Measurements from ENCODE around the gene HAPSTR1.

HAPSTR1 gene

GRCh38 chr16:9119795-9120194 lies 28.4 kb downstream of the HAPSTR1 start:
- Histone ChIP-seq H3K4me3 (ENCODE audit: low read length) (no peak overlapping the region), H3K9ac (ENCODE audit: low read length) (no peak overlapping the region), H3K36me3 (ENCODE audit: control insufficient read depth, insufficient read depth, low read length) (peaks cover 12% of the 10 kb centered on the region), H3K27ac (ENCODE audit: low read depth, low read length) (no peak overlapping the region), H3K4me1 (ENCODE audit: control insufficient read depth, insufficient read depth, low read length) (peaks cover 3% of the 10 kb centered on the region), H3K27me3 (ENCODE audit: control insufficient read depth, insufficient read depth, low read length) (no peaks in the 10 kb centered on the region)

- Histone ChIP-seq H3K4me1 (ENCODE audit: control insufficient read depth, insufficient read depth, low read length) (peaks cover 3% of the 10 kb centered on the region), H3K36me3 (ENCODE audit: control insufficient read depth, insufficient read depth, low read length) (peaks cover 9% of the 10 kb centered on the region), H3K4me3 (ENCODE audit: low read length) (no peak overlapping the region), H3K9ac (ENCODE audit: low read length) (no peak overlapping the region), H3K27me3 (ENCODE audit: control insufficient read depth, insufficient read depth, low read length) (no peaks in the 10 kb centered on the region), H3K27ac (ENCODE audit: low read depth, low read length) (no peak overlapping the region)
Observed at GRCh38 chr16:9122342-9122741, 30.9 kb downstream of the HAPSTR1 start.

- Histone ChIP-seq H3K36me3 (ENCODE audit: control insufficient read depth, insufficient read depth, low read length) (peaks cover 9% of the 10 kb centered on the region), H3K27ac (ENCODE audit: low read depth, low read length) (no peak overlapping the region), H3K4me3 (ENCODE audit: low read length) (no peak overlapping the region), H3K9ac (ENCODE audit: low read length) (no peak overlapping the region), H3K4me1 (ENCODE audit: control insufficient read depth, insufficient read depth, low read length) (peaks cover 3% of the 10 kb centered on the region), H3K27me3 (ENCODE audit: control insufficient read depth, insufficient read depth, low read length) (no peaks in the 10 kb centered on the region)
Observed at GRCh38 chr16:9122969-9123368, 31.5 kb downstream of the HAPSTR1 start.

GRCh38 chr16:9123401-9123800 lies 32.0 kb downstream of the HAPSTR1 start:
- Histone ChIP-seq H3K4me1 (ENCODE audit: control insufficient read depth, insufficient read depth, low read length) (peaks cover 3% of the 10 kb centered on the region), H3K27ac (ENCODE audit: low read depth, low read length) (no peak overlapping the region), H3K27me3 (ENCODE audit: control insufficient read depth, insufficient read depth, low read length) (no peaks in the 10 kb centered on the region), H3K9ac (ENCODE audit: low read length) (no peak overlapping the region), H3K4me3 (ENCODE audit: low read length) (no peak overlapping the region), H3K36me3 (ENCODE audit: control insufficient read depth, insufficient read depth, low read length) (peaks cover 9% of the 10 kb centered on the region)

GRCh38 chr16:9123871-9124270 lies 32.4 kb downstream of the HAPSTR1 start:
- peaks cover 9% of the 10 kb centered on the region for H3K36me3 ChIP-seq (ENCODE audit: control insufficient read depth, insufficient read depth, low read length)
- H3K9ac ChIP-seq (ENCODE audit: low read length): no peak overlapping the region
- H3K4me1 ChIP-seq (ENCODE audit: control insufficient read depth, insufficient read depth, low read length): peaks cover 3% of the 10 kb centered on the region
- H3K27me3 ChIP-seq (ENCODE audit: control insufficient read depth, insufficient read depth, low read length): no peaks in the 10 kb centered on the region
- no peak overlapping the region for H3K4me3 ChIP-seq (ENCODE audit: low read length)
- no peak overlapping the region for H3K27ac ChIP-seq (ENCODE audit: low read depth, low read length)

GRCh38 chr16:9124444-9124843 lies 33.0 kb downstream of the HAPSTR1 start:
- H3K27me3 ChIP-seq (ENCODE audit: control insufficient read depth, insufficient read depth, low read length): no peaks in the 10 kb centered on the region
- H3K4me1 ChIP-seq (ENCODE audit: control insufficient read depth, insufficient read depth, low read length): peaks cover 3% of the 10 kb centered on the region
- H3K27ac ChIP-seq (ENCODE audit: low read depth, low read length): no peak overlapping the region
- no peak overlapping the region for H3K4me3 ChIP-seq (ENCODE audit: low read length)
- H3K36me3 ChIP-seq (ENCODE audit: control insufficient read depth, insufficient read depth, low read length): peaks cover 9% of the 10 kb centered on the region
- no peak overlapping the region for H3K9ac ChIP-seq (ENCODE audit: low read length)

- no peak overlapping the region for H3K9ac ChIP-seq (ENCODE audit: low read length)
- peaks cover 2% of the 10 kb centered on the region for H3K4me1 ChIP-seq (ENCODE audit: control insufficient read depth, insufficient read depth, low read length)
- peaks cover 9% of the 10 kb centered on the region for H3K36me3 ChIP-seq (ENCODE audit: control insufficient read depth, insufficient read depth, low read length)
- H3K27ac ChIP-seq (ENCODE audit: low read depth, low read length): no peak overlapping the region
- H3K4me3 ChIP-seq (ENCODE audit: low read length): no peak overlapping the region
- no peaks in the 10 kb centered on the region for H3K27me3 ChIP-seq (ENCODE audit: control insufficient read depth, insufficient read depth, low read length)
Observed at GRCh38 chr16:9124908-9125584, 33.6 kb downstream of the HAPSTR1 start.

GRCh38 chr16:9125658-9126505 lies 34.4 kb downstream of the HAPSTR1 start:
- H3K27ac ChIP-seq (ENCODE audit: low read depth, low read length): no peak overlapping the region
- no peaks in the 10 kb centered on the region for H3K27me3 ChIP-seq (ENCODE audit: control insufficient read depth, insufficient read depth, low read length)
- H3K36me3 ChIP-seq (ENCODE audit: control insufficient read depth, insufficient read depth, low read length): peaks cover 9% of the 10 kb centered on the region
- no peak overlapping the region for H3K9ac ChIP-seq (ENCODE audit: low read length)
- H3K4me1 ChIP-seq (ENCODE audit: control insufficient read depth, insufficient read depth, low read length): no peaks in the 10 kb centered on the region
- no peak overlapping the region for H3K4me3 ChIP-seq (ENCODE audit: low read length)

GRCh38 chr16:9126609-9127008 lies 35.2 kb downstream of the HAPSTR1 start:
- no peak overlapping the region for H3K9ac ChIP-seq (ENCODE audit: low read length)
- H3K27me3 ChIP-seq (ENCODE audit: control insufficient read depth, insufficient read depth, low read length): no peaks in the 10 kb centered on the region
- H3K27ac ChIP-seq (ENCODE audit: low read depth, low read length): no peak overlapping the region
- H3K36me3 ChIP-seq (ENCODE audit: control insufficient read depth, insufficient read depth, low read length): peaks cover 7% of the 10 kb centered on the region
- no peak overlapping the region for H3K4me3 ChIP-seq (ENCODE audit: low read length)
- no peaks in the 10 kb centered on the region for H3K4me1 ChIP-seq (ENCODE audit: control insufficient read depth, insufficient read depth, low read length)

GRCh38 chr16:9128346-9129342 lies 37.2 kb downstream of the HAPSTR1 start:
- Histone ChIP-seq H3K27me3 (ENCODE audit: control insufficient read depth, insufficient read depth, low read length) (no peaks in the 10 kb centered on the region), H3K27ac (ENCODE audit: low read depth, low read length) (no peak overlapping the region), H3K36me3 (ENCODE audit: control insufficient read depth, insufficient read depth, low read length) (peaks cover 4% of the 10 kb centered on the region), H3K4me3 (ENCODE audit: low read length) (no peak overlapping the region), H3K9ac (ENCODE audit: low read length) (no peak overlapping the region), H3K4me1 (ENCODE audit: control insufficient read depth, insufficient read depth, low read length) (no peaks in the 10 kb centered on the region)

- no peak overlapping the region for H3K4me3 ChIP-seq (ENCODE audit: low read length)
- H3K4me1 ChIP-seq (ENCODE audit: control insufficient read depth, insufficient read depth, low read length): no peaks in the 10 kb centered on the region
- no peaks in the 10 kb centered on the region for H3K36me3 ChIP-seq (ENCODE audit: control insufficient read depth, insufficient read depth, low read length)
- H3K9ac ChIP-seq (ENCODE audit: low read length): no peak overlapping the region
- H3K27ac ChIP-seq (ENCODE audit: low read depth, low read length): no peak overlapping the region
- H3K27me3 ChIP-seq (ENCODE audit: control insufficient read depth, insufficient read depth, low read length): no peaks in the 10 kb centered on the region
Observed at GRCh38 chr16:9134306-9134705, 42.9 kb downstream of the HAPSTR1 start.

- Histone ChIP-seq H3K27ac (ENCODE audit: low read depth, low read length) (no peak overlapping the region), H3K4me3 (ENCODE audit: low read length) (no peak overlapping the region), H3K4me1 (ENCODE audit: control insufficient read depth, insufficient read depth, low read length) (no peaks in the 10 kb centered on the region), H3K36me3 (ENCODE audit: control insufficient read depth, insufficient read depth, low read length) (no peaks in the 10 kb centered on the region), H3K27me3 (ENCODE audit: control insufficient read depth, insufficient read depth, low read length) (no peaks in the 10 kb centered on the region), H3K9ac (ENCODE audit: low read length) (no peak overlapping the region)
Observed at GRCh38 chr16:9134739-9135138, 43.3 kb downstream of the HAPSTR1 start.

Measured in rectal smooth muscle tissue (tissue), 1 donor.